ENCODE data around the gene GUCY2D. TPM values are rescaled to one million over a fixed set of nuclear protein-coding genes. Genes with fewer than 3 reads are reported as not detected.
A peak's percentile ranks its signal among the peaks of the same experiment; 100 is the strongest.
"Not testable (repeated sequence)": the region's sequence is repeated elsewhere in the genome, so short reads cannot be mapped to it uniquely, and the experiment has no call there.

GUCY2D gene
- polyA plus RNA-seq, 4 donors, result 0.10 to 0.34 (median 0.18) TPM; not detected in 1

DNA sequence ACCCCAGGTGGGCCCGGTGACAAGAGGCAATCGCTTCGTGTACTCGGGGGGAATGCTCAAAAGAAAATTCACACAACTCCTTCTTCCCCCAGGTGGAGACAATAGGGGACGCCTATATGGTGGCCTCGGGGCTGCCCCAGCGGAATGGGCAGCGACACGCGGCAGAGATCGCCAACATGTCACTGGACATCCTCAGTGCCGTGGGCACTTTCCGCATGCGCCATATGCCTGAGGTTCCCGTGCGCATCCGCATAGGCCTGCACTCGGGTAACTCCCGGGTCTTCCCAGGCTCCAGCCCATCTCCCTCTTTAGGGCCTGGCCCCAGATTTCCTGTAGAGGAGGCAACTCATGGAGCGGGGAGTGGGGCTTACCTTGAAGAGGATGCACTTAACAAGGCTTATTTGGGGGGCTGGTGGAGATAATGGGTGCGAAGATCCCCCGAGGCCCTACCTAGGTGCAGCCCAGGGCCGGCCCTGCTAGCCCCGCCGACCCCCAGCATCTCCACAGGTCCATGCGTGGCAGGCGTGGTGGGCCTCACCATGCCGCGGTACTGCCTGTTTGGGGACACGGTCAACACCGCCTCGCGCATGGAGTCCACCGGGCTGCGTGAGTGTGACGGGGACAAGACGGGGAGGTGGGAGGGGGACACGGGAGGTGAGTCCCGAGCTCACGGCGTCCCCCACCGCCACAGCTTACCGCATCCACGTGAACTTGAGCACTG is 13.0 kb downstream of the GUCY2D start:
- DNase-seq (ENCODE audit: low read depth in 4 of 4, low spot score in 3 of 4), result no peak

DNA sequence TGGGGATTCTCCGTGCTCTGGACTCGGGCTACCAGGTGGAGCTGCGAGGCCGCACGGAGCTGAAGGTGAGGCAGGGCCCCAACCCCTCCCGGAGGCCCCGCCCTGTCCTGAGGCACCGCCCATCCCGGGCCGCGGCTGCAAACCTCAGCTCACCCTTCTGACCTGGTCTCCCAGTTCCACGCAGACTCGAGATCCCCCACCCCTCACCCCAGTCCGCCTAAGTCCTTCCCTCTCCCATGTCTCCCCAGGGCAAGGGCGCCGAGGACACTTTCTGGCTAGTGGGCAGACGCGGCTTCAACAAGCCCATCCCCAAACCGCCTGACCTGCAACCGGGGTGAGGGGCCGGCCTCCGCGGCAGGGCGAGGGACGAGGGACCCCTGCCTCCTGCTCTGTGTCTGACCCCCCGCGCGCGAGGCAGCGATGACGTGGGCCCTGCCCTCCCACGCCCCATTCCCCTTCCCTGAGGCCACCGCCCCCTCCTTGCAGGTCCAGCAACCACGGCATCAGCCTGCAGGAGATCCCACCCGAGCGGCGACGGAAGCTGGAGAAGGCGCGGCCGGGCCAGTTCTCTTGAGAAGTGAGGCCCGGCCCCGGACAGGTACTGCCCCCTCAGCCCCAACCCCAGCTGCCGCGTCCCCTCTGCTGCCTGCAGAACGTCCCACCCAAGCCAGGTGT is 13.7 kb downstream of the GUCY2D start:
- no peak for DNase-seq (ENCODE audit: low read depth in 4 of 4, low spot score in 3 of 4)

DNA sequence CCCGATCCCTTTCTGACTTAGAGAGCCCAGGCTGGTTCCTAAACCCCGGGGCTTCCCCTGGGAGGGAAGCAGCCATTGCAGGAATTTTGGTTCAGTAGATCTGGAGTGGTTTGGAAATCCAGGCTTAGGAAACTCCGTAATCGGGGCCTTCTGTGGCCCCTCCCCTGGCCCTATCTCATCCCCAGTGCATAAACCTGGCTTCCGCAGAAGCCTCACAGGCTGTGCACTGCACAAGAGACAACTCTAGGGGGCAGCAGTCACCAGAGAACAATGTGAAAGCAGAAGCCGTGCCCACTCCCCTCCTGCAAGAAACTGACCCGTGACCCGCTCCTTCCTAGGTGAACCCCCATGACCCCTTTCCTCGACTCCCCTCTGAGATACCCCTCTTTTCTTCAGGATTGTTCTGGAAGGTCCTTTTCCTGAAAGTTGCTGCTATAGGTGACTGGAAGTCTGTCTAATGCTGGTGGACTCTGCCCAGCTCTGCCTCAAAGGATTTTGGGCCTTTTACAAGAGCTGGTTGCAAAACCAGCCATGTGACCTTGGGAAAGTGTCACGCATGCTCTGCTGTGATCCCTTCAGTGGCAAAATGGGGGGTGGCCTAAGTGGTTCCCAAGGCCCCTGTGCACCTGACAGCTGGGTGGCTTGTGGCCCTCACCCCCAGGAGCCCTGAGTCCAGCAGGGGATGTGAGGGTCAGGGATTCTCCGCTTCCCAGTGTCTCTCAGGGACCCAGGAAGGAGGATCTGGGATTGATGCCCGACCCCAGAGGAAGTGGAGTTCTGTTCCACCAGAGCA is 14.4 kb downstream of the GUCY2D start:
- peak in 1 of 4 donors; percentile 44 for DNase-seq (ENCODE audit: low read depth in 4 of 4, low spot score in 3 of 4)

DNA sequence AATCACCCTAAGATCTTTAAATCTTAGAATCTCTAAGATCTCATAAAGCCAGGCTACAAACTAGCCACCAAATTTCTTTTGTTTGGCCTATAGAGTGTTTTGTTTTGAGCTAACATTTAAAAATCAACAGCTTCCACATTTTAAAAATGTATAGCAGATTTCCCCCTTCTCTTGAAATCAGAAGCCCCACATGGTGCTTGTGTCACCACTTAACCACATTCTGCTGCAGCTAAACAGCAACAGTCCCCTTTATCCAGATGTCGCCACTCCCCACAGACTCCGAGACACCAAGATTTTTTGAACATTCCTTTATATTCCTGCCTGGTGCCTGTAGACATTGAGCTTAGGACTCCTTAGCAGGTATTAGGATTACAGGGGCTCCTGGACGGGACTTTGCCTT is 16.0 kb downstream of the GUCY2D start:
- DNase-seq (ENCODE audit: low read depth in 4 of 4, low spot score in 3 of 4), result no peak

DNA sequence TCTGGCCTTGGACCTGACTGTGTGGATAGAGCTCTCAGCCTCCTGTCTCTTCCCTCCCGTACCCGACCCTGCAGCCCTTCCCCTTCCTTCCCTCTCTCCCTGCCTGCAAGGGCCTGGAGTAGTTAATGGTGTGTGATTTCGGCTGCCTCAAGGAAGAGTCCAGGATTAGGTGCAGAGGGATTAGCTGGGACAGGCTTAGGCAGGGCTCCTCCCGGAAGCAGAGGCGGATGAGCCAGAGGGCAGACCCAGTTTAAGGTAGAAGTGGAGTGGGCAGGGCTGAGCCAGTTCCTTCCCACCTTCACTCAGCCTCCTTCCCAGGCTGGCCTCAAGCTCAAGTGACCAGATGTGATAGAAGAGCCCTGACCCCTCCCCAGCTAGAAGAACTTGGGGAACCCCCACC is 16.8 kb downstream of the GUCY2D start:
- no peak for DNase-seq (ENCODE audit: low read depth in 4 of 4, low spot score in 3 of 4)

DNA sequence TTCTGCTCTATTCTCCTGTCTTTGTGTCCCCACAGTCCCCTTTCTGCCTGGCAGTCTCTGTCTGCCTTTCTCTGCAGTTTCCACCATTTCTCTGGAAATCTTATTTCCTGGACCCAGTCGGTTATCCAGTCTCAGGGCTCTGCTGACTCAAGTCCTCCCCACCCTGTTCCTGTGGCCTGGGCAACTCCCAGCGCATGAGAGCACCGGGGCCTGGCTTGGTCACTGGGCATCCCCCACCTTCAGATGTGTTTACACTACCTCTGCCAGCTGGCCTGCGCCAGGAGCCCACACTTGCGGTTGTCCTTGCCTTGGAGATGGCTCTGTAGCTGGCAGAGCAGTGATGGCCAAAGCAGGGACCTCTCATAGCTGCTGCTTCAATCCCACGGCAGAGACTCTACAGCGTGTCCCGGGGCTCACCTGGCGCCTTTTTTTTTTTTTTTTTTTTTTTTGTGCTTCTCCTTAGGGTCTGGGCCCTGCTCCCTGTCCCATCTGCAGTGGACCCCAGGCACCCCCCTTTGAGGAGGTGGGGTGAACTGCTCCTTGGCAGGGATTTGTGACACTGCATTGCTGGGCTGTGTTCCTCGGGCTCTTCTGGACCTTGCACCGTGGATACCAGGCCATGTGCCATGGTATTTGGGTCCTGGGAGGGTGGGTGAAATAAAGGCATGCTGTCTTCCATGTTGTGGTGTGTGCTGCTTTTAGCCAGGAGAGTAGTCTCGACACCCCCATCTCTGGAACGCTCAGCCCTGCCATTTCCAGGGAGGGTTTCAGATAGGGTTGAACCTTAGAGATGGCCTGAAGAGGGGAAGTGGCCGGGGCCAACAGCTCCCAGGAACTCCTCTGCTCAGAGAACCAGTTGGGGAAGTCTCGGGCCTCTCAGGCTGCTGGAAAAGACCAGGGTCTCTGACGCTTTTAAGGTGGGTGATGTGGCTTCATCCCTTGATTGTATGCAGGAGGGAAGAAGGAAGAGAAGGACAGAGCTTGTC is 17.5 kb downstream of the GUCY2D start:
- DNase-seq (ENCODE audit: low read depth in 4 of 4, low spot score in 3 of 4), result no peak

DNA sequence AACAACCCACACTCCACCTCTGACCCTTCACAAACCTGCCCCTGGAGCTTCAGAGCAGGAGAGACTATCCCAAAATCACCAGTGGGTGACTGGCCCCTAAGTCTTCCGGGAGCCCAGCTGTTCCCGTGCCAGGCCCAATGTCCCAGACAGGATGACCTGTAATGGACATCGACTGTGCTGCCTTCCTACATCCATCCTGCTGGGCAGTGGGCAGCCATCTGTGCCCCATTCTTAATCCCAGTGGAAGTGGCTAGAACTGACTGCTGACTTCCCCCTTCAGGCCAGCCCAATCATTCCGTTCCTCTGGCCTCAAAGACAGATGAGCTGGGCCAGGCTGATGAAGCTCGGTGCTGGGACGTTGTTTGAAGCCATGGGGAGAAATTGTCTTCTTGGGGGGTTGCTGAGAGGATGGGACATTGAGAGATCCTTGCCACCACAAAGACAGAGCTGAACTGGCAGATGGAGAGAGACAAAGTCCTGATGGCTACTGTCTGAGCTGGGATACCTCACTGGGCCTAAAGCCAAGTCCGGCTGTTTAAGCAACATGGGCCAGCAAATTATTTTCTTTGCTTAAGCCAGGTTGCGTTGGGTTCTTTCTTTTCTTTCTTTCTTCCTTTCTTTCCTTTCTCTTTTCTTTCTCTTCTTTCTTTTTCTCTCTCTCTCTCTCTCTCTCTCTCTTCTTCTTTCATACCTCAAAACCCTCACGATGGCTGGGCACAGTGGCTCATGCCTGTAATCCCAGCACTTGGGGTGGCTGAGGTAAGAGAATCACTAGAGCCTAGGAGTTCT is 18.6 kb downstream of the GUCY2D start:
- no peak for DNase-seq (ENCODE audit: low read depth in 4 of 4, low spot score in 3 of 4)

DNA sequence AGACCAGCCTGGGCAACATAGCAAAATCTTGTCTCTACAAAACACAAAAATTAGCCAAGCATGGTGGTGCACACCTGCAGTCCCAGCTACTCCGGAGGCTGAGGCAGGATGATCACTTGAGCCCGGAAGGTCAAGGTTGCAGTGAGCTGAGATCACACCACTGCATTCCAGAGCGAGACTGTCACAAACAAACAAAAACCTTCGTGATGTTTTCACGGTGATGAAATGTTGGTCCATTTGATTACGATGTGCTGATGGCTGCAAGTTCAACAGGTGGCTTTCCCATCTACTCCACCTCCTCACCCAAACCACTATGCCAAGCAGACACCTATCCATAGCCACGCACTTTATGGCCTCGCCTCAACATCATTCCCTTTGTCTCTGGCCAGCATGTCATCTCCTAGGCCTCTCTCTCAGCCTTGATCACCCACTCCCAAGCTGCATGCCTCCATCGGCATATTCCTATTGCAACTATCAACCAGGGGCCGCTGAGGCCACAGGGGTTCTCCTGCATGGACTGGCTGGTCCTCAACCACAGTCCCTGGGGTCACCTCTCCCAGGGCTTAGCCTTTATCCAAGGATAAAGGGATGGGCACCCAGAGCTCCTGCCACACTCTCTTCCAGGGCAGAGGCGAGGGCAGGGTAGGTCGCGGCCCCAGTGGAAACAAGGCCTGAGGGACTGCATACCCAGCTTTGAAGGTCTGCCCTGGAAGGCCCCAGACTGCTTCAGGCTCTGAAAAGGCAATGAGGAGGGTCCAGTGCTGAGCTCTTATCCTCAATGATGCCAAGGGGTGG is 19.3 kb downstream of the GUCY2D start:
- no peak for DNase-seq (ENCODE audit: low read depth in 4 of 4, low spot score in 3 of 4)

DNA sequence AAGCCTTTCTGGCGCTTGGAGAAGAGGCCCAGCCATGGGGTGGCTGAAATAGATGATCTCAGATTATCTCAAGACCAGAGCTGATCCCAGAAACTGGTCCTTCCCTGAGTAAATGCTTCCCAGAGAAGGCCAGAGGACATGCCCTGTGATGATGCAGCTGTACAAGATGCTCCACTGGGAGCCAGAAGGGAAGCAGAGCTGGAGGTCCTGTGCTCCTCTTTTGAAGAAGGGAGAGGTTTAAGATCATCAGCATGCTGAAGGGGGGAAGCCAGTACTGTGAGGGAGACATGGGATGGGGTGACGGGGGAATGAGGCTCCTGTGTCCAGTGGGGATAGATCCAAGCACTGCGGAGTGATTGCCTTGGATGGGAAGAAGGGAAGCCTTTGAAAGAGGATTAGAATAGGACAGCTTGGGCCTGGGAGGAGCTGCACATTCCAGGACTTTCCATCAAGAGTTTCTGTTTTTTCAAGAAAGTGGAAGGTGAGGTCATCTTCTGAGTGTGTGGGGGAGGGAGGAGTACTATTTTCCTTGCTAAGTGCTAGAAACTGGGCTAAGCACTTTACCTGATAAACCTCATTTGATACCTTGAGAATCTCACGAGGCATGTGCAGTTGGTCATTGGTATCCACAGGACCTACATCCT is 20.1 kb downstream of the GUCY2D start:
- DNase-seq (ENCODE audit: low read depth in 4 of 4, low spot score in 3 of 4), result no peak

DNA sequence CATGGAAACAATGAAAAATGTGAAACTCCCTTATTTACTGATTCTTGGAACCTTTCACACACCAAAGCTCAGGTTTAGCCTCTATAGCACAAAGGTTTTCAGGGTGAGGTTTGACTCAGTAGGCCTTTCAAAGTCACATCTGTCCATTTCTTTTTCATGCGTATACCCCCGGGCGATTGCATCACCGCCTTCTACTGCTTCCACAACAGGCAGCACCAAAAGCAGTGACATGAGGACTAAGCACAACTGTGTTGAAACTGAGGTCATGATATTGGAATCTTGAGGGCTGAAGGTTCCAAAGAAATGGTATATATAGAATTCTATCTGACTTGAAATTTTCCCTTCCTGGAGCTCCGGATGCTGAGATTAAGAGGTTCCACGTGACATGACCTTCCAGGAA is 21.7 kb downstream of the GUCY2D start:
- not testable (repeated sequence) for DNase-seq (ENCODE audit: low read depth in 4 of 4, low spot score in 3 of 4)

DNA sequence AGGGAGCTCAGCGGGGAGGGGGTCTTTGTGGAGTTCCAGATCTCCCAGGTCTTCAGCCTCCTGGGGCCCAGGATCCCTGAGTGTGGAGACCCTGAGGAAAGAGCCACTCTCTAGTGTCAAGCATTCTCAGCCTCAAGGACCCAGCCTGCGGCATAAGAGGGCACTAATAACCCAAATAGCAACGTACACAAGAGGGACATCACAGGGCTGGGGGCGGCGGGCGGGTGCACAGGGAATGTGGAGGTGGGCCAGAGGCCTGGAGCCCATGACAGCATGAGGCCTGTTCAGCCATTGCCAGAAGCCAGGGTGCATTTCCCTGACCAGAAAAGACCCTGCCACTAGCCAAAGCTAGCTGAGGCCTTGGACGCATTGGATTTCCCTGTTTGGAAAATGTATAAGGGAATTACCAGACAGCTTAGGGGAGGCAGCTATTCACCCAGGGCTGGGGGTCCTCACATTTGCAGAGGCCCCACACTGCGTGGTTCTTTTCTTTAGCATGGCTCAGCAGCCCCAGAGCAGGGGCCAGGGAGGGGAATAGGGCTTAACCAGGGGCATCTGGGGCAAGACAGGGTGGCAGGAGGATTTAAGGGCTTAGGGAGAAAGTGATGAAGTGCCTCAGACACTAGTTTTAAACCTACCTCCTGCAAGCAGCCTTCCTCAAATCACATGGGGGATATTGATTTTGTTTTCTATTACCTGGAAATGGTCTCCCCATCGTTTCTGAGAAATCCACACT is 22.9 kb downstream of the GUCY2D start:
- DNase-seq (ENCODE audit: low read depth in 4 of 4, low spot score in 3 of 4), result no peak

DNA sequence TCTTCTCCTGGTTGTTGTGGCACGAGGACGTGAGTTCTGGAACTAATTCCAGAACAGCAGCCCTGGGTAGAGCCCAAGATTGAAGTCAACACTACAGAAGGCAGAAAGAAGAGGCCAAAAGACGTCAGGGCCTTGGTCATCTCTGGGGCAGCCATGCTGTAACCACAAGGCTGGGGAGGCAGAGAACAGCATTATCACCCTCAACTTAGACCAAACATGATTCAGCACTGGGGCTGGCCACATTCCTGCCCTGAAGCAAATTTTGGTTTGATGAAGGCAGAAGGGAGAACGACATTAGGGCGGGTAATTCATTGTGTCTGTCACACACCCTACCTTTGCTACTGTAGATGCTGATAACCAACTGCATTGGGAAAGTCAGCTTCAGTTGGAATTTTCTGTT is 26.7 kb downstream of the GUCY2D start:
- no peak for DNase-seq (ENCODE audit: low read depth in 4 of 4, low spot score in 3 of 4)

DNA sequence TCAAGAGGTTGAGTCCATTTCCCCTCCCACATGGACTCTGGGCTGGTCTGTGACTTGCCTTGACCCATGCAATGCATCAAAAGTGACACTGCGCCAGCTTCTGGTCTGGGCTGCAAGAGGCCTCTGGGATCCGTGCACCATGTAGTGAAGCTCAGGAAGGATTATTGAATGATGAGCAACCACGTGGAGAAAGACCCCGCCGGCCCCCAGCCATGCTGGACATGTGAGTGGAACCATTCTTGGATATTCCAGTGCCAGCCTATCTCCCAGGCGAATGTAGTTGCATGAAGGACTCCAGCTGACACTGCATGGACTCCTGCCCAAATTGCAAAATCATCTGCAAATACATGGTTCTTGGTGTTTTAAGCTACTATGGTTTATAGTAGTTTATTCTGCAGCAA is 28.8 kb downstream of the GUCY2D start:
- DNase-seq (ENCODE audit: low read depth in 4 of 4, low spot score in 3 of 4), result no peak

DNA sequence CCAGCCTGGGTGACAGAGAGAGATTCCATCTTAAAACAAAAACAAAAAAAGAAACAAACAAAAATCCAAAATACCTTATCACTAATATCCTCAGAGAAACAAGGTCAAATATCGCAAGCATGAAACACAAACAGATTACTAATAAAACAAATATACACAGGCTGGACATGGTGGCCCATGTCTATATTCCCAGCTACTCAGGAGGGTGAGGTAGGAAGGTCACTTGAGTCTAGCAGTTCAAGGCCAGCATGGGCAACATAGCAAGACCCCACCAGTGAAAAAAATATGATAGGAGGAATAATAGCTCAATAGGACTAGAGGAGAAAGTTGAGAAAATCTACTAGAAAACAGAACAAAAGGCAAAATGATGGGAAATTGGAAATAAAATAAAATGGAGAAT is 29.5 kb downstream of the GUCY2D start:
- DNase-seq (ENCODE audit: low read depth in 4 of 4, low spot score in 3 of 4), result no peak

DNA sequence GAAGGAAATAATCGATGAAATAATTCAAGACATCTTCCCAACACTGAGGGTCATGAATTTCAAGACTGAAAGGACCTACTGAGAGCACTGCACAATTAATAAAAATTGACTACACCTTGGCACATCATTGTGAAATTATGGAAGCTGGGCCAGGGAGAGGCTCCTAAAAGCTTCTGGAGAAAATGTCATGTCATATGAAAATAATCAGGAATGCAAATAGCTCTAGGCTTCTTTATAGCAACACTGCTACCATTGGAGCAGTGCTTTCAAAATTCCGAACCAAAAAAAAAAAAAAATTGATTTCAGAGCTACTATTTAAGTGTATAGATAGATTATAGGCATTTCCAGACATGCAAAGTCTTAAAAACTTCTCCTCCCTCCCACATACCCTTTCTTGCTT is 30.0 kb downstream of the GUCY2D start:
- no peak for DNase-seq (ENCODE audit: low read depth in 4 of 4, low spot score in 3 of 4)

DNA sequence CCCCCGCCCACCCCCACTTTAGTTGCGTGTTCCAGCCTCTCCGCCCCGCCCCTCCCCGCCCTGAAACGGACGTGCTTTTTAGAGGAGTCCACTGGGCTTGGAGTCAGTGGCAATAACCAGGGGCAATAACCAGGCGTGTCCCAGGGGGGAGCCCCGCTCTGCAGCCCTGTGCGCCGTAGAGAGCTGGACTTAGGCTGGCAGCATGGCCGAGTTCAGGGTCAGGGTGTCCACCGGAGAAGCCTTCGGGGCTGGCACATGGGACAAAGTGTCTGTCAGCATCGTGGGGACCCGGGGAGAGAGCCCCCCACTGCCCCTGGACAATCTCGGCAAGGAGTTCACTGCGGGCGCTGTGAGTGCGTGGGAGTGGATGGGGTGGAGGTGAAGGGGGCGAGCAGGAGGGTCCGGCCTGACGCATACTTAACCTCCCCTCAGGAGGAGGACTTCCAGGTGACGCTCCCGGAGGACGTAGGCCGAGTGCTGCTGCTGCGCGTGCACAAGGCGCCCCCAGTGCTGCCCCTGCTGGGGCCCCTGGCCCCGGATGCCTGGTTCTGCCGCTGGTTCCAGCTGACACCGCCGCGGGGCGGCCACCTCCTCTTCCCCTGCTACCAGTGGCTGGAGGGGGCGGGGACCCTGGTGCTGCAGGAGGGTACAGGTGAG is 36.7 kb downstream of the GUCY2D start, which contains the start of gene ALOX15B:
Gene ALOX15B (plus strand): TSS at position 106 of the 657 bp plus-strand sequence. CDS start 97 bp downstream, at position 203.
- DNase-seq (ENCODE audit: low read depth in 4 of 4, low spot score in 3 of 4), result no peak

DNA sequence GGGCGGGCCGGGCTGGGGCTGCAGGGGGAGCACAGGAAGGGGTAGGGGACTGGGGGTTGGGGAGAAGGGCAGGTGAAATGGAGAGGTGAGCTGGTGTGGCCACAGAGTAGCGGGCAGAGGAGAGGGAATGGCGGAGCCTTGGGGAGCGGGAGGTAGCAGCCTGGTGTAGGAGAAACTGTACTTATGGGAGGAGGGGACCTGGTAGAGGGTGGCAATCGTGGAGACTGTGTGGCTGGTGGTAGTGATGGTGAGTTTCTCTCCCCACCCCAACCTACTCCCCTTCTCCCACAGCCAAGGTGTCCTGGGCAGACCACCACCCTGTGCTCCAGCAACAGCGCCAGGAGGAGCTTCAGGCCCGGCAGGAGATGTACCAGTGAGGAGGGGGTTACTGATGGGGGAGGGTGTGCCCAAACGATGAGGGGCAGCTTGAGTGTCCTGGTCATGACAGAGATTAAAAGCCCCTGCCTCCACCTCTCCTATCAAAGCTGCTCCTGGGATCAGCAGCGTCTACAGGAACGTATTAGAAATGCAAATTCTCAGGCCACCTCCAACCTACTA is 37.3 kb downstream of the GUCY2D start:
- no peak for DNase-seq (ENCODE audit: low read depth in 4 of 4, low spot score in 3 of 4)
